RKO (cell line): ENCODE data around the gene MAJIN.
A peak's percentile ranks its signal among the peaks of the same experiment; 100 is the strongest.

Experiments used
- DNase-seq: peaks from one replicate; pipeline ENCODE4 v3.0.0-alpha.2; 2016; ENCODE audit warnings: low spot score

MAJIN gene

GRCh38 chr11:64911689-64912088, 60.2 kb downstream of the MAJIN start:
- DNase-seq = no peak

GRCh38 chr11:64911142-64911541, 60.8 kb downstream of the MAJIN start:
- no peak for DNase-seq

DNA sequence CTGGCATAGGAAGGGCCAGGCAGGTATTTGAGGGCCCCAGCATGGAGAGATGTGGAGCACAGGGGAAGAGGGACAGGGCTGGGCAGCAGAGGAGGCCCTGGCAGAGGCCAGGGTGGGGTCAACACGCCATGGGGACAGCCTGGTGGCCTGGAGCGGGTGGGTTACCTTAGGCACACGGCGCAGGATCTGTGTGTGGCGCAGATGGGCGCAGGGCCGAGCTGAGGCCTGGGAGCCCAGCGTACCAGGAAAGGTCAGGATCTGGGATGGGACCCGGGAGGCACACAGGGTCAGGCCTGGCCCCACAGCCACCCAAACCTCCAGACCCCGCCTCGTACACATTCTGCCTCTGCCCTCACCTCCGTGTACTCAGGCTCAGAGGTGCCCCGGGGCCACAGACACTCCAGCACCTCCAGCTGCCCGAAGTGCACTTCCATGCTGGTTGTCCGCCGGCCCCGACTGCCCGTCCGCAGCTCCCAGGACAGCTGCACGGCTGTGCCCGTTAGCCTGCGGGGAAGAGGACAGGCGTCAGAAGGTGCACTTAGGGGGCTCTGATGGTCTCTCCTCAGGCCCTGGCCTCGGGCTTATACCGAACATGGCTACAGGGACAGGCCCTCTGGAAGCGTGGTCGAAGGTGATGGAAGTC, 61.3 kb downstream of the MAJIN start:
- no peak for DNase-seq

DNA sequence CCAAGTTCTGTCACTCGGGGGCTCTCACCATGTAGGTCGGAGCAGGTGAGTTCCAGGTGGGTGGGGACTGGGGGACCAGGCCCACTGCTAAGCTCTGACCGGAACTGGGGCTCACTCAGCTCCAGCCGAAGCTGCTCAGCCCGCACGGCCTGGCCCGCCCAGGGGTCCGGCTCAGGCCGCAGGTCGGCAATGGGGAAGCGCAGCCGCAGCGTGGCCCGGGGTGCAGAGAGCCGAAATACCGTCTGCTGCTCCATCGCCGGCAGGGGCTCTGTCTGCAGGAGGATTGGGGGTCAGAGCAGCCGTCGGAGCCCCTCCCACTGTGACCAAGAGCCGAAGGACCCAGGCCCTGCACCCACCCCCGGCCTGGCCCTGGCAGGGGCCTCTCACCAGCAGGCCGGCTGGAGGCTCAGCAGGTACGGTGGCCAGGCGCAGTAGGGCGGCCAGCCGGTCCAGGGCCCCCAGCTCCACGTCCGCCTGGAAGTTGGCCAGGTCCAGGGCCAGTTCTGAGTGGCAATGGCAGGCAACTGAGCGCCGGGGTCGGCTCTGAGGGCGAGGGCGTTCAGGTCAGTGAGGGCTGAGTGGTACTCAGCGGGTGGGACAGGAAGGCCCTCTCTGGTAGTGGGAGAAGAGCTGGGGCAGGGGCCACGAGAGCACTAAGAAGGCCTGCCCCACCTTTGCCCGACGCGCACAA, 62.1 kb downstream of the MAJIN start:
- DNase-seq = no peak

DNA sequence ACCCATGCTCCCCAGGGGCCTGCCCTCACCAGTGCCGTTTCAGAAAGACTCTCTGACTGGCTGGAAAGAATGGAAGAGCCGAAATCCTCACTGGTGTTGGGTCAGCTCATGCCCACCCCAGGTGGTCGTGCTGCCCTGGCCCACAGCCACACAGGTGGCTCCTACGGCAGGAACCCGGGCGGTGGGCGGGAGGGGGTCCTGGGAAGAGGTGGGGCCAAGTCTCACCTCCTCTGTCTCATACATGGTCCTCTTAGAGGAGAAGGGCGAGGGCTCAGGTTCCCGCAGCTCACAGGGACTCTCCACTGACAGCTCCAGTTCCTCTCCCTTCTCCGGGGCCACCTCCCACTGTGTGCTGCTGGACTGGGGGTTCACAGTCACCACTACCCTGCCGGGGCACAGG, 63.1 kb downstream of the MAJIN start:
- DNase-seq = no peak

- DNase-seq = no peak
Measured at GRCh38 chr11:64906314-64906635, 65.6 kb downstream of the MAJIN start.

DNA sequence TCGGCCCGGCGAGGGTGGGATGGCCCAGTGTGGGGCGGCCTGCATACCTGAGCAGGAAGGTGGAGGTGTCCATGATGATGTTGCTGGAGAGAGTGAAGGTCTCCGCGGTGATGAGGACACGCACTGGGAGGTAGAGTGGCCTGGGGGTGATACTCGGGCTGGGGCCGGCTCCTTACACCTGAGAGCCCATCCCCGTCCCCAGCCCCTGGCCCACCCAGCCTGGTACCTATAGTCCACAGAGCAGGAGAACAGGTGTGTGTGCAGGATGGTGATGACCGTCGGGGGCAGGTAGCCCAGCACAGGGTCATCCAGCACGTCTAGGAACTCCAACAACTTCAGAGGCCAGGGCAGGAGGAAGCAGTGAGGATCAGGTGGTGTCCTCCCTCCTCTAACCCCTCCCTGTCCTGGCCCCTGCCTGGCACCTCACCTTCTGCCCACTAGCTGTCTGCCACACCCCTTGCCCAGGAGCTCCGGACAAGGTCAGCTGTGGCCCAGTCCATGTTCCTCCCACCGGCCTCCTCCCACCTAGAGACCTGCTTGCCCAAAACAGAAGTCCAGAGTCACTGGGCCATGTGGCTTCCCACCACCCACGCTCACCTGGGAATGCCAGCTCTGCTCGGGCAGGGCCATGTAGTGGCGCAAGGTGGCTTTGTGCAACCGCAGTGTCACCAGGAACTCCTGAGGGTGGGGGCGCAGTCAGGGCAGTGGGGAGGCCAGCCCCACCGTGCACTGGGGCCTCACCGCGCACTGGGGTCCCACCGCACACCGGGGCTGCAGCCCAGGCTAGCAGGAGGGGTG, 66.2 kb downstream of the MAJIN start:
- DNase-seq = no peak

- DNase-seq = no peak
Measured at GRCh38 chr11:64903291-64903833, 68.5 kb downstream of the MAJIN start.

DNA sequence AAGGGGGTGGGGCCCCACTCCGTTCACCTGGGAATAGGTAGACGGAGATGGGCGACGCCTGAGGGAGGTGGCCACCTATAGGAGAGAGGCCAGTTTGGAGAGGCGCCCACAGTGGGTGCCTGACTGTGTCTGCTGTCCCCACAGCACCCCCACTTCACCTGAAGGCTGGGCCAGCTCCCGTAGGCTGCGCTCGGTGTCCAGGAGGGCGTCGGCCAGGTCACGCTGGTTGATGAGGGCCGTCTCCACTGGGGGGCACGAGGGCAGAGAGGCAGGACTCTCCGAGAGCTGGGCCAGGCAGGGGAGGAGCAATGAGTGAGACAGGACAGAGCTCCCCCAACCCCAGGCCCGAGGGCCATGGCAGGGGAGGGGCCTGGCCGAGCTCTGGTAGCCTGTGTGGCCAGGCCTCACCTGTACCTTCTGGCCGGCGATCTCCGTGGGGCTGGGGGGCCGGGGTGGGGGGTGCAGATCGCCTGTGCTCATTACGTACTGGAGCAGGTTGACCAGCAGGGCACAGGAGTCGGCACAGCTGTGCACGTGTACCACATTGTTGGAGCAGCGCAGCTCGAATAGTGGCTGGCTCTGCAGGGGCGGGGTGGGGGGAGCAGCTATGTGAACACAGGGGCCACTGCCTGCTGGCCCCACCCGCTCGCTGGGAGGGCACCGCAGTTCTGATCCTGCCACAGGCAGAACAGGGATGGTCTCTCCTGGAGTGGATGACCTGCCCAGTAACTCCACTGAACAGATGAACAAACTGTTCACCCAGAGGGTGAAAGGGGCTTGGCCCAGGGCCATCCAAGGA, 69.6 kb downstream of the MAJIN start:
- no peak for DNase-seq

- DNase-seq = no peak
Measured at GRCh38 chr11:64900774-64901173, 71.1 kb downstream of the MAJIN start.

GRCh38 chr11:64900263-64900678, 71.6 kb downstream of the MAJIN start:
- DNase-seq = no peak

DNA sequence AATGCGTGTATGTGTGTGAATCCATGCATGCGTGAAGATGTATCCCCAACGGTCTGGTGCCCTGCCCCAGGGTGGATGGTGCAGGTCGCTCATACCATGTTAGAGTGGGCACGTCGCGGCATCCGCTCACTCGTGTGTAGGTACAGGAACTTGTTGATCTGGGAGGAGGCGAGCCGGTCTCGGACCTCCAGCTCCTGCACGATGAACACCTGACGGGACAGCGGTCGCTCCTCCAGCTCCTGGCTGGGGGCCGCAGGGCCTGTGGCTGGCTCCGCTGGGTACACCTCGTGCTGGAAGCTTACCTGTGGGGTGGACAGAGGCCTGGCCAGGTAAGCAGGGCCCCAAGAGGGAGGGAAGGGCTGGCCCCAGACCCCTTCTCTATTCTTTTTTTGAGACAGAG, 73.4 kb downstream of the MAJIN start:
- DNase-seq = no peak

DNA sequence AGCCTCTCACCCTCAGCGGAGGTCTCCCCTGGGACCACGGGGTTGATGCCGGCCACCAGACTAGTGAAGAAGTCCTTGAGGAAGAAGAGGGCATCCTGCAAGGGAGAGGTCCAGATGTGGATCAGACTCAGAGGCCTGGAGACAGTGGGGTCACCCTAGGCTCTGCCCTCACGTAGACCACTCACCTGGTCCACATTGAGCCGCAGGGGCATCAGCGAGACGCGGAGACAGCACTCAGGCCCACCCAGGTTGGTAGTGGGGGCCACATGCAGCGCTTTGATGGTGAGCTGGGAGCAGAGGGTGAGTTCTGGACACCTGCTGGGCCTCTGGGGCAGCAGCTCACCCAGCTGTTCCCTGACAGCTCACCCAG, 73.8 kb downstream of the MAJIN start:
- no peak for DNase-seq

GRCh38 chr11:64897381-64898075, 74.4 kb downstream of the MAJIN start:
- no peak for DNase-seq

DNA sequence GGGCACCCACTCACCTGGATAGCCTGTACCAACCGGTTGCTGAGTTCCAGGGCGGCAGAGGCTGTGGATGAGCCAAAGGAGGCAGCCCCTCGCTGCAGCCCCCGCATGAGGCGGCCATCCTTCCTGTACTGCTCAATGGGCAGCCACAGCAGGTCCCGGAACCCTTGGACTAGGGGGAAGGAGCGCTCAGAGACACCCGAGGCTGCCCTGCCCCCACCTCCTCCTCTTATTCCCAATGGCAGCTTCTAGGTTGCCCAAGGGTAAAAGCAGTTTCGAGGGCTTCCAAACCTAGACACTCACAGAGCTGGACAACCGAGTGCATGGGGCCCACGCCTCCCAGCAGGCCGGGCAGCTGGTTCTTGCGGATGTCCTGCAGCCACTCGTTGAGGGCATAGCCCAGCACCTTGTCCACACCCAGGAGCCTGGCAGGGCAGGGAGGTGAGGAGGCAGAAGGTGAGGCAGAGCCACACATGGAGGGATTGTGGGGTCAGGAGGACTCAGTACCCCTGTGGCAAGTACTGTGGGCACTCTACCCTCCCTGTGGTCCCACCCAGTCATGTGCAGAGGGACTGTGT, 75.4 kb downstream of the MAJIN start:
- no peak for DNase-seq

DNA sequence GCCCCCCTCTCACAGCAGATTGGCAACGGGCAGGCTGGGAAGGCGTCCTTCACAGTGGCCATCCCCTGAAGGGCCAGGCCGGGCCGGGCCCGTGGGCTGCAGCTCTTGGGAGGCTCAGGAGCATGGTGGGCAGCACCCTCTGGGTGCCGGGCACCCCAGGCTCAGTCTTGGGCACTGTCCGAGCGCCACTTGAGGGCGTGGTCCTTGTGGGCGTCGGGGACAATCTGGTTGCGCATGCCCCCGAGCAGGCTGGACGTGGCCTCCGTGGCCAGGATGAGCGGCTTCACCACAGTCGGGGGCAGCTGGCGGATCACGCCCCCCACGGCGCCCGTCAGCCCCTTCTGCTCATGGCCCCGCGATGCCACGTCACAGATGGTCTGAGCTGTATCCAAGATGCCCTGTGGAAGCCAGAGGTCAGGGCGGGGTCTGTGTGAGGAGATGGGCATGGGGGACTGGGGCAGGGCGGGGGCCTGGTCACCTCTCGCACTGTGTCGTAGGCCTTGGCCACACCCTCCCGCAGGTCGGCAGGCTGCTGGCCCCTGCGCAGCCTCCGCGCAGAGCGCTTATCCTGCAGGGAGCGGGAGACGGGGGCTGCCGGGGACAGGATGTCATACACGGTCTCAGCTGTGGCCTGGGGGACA, 77.0 kb downstream of the MAJIN start:
- DNase-seq = no peak

GRCh38 chr11:64894070-64894811, 77.7 kb downstream of the MAJIN start:
- peak; percentile 74 for DNase-seq

DNA sequence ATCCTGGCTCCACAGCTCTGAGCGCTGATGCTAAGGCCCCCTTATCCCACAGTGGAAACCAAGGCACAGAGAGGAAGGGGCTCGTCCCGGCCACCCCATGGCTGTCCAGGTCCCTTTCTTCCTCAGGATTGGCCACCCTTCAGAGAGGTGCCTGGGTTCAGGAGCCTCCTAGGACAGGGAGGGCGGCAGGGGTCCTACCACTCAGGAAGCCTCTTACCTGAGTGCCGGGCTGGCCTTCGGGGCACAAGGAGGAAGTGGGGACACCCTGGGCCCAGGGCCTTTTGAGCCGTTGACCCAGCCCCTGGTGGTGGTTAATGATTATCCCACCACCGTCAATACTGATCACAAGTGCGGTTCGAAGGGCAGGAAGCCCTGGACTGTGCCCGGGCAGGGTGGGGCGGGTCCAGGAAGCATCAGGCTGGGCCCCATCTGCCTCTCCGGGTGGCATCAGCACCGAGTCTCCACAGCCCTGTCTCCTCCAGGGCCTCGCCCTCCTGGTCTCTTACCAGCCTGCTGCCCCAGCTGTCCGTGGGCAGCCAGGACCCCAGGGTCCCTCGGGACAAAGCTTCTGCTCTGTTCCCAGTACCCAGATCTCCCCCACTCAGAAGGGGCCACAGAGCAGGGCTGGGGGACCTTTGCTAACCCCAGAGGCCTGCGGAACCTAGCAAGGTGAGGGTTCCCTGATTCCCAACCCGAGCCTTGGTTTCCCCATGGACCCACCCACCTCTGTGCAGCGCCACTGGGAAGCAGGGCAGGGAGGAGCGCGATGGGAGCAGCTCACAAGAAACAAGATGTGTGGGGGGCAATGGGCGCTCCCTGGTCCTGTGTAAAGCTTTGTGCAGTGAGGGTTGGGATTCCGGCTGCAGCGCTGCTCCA, 78.5 kb downstream of the MAJIN start:
- no peak for DNase-seq

DNA sequence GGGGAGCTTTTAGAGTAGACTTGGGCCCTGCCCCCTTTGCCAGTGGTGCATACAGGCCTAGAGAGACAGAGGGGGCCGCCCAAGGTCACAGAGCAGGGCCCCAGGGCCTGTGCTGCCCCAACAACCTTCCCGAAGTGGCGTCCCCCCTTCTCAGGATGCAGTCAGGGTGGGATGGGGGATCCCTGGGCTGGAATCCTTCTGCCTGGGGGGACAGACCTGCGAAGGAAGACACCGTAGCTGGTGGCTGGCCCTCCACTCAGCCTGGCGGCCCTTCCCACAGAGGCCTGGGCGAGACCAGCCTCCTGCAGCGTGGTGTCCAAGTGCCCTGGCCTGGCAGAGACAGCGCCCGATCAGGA, 79.1 kb downstream of the MAJIN start:
- DNase-seq = no peak
